GM12872 (cell line): ENCODE data around the gene GPR108.

Source experiments
- CTCF ChIP-seq: IDR thresholded peaks from 3 replicates; pipeline ENCODE4 v1.5.1; 2011; ENCODE audit warnings: low read depth, mild to moderate bottlenecking, low read length, moderate library complexity; ENCODE audit not compliant: insufficient read depth

The GPR108 gene

GRCh38 chr19:6707658-6708018 lies 29.7 kb downstream of the GPR108 start:
- no peak for TF ChIP-seq CTCF

DNA sequence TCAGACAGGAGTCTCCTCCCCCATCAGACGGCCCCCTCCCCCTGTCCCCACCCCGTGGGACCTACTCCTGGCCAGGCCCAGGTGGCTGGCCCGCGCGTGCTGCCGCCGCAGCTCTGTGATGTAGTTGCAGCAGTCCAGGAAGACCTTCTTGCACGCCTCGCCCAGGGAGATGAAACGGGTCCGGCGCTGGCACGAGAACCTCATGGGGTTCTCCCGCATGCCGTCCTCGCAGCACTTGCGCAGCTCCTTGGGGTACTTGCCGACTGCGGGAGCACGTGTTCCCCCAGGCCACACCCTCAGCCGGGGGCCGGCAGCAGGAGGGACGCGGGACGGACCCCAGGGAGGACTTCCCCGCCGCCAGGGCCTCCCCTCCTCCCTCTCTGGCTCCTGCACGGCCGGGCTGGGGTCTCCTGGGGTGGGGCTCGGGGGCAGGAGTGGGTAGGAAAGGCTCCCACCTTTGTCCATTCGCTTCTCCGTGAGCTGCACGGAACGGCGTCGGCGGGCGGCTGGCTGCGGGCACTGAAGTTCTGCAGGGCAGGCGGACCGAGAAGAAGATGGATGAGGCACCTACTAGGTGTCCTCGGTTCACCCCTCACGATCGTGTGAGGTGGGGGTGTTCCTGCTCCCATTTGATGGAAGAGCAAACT lies 30.2 kb downstream of the GPR108 start:
- TF ChIP-seq CTCF, result no peak

GRCh38 chr19:6706633-6706958 lies 30.8 kb downstream of the GPR108 start:
- TF ChIP-seq CTCF, result no peak

- no peak for TF ChIP-seq CTCF
Observed at GRCh38 chr19:6705931-6706632, 31.3 kb downstream of the GPR108 start.

DNA sequence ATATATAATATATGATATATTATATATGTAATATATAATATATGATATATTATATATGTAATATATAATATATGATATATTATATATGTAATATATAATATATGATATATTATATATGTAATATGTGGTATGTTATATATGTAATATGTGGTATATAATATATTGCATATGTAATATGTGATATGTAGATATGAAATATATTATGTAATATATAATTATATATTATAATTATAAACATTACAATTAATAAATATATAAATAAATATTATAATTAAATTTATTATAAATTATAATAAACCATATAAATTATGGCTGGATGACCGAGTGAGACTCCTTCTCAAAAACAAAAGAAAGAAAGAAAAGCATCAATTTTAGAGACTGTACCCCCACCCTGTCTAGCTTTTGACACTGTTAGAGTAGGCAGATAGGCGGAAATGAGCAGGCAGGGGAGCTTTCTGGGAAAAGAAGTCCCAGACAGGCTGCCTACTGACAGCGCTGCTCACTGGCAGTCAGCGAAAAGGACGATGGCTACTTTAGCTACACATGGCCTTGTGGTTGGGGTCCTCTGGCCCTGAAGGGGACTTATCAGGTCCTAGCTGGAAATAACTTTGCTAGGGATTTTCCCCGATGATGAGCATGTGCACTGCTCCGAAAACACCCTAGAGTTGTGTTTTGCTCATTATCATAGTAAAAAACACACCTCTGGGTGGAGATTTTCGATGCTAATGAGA lies 36.6 kb downstream of the GPR108 start:
- TF ChIP-seq CTCF, result no peak

DNA sequence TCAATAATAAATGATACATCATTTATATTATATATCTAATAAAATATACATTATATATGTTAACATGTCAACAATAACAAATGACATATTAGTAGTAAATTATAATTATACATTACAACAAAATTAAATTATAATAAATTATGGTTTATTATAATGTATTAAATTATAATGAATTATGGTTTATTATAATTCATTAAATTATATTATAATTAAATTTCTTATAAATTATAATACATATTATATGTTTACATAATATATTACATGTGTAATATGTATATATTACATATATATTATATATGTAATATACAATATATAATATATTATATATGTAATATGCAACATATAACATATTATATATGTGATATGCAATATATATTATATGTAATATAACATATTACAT lies 37.4 kb downstream of the GPR108 start:
- no peak for TF ChIP-seq CTCF

DNA sequence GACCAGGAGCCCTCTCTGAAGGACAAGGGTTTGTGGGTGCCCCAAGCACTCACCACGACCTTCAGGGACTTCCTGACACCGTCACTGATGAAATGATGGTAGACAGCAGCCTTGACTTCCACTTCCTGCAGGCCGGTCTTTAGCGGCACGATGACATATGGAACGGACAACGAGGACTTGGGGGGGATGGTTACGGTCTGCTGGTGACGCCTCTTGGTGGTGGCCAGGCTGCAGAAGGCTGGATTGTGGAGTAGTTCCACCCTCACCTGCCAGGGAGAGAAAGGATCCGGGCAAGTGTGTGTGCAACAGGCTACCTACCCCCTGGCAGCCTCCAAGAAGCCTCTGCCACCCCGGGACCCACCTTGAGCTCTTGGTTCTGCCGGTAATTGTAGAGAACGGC lies 40.1 kb downstream of the GPR108 start:
- no peak for TF ChIP-seq CTCF
